8988T (cell line): ENCODE measurements around the gene ADM5.
"Not testable (repeated sequence)": the region's sequence is repeated elsewhere in the genome, so short reads cannot be mapped to it uniquely, and the experiment has no call there.

Experiments used
- DNase-seq: peaks from one replicate; pipeline ENCODE4 v3.0.0; 2011

ADM5 gene

DNA sequence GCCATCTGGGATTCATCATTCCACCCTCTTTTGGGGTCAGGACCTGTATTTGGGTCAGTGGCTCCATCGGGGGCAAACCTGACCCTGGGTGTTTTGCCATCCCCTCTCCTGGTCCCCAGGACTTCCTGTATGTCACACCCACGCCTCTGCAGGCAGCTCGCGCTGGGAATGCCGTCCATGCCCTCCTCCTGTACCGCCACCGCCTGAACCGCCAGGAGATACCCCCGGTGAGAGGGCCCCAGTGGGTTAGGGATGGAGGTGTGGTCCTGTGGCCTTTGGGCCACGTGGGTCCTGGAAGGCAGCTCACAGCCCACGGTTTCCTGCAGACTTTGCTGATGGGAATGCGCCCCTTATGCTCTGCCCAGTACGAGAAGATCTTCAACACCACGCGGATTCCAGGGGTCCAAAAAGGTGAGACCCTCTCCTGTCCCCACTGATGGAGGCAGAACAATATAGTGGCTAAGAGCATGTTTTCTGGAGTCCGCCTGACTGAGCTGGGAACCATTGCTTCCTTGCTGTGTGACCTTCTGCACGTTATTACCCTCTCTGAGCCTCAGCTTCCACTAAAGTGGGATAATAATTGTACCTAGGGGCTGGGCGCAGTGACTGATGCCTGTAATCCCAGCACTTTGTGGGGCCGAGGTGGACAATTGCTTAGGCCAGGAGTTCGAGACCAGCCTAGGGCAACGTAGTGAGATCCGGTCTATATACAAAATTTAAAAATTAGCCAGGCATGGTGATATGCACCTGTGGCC lies 15.7 kb downstream of the ADM5 start:
- no peak for DNase-seq

DNA sequence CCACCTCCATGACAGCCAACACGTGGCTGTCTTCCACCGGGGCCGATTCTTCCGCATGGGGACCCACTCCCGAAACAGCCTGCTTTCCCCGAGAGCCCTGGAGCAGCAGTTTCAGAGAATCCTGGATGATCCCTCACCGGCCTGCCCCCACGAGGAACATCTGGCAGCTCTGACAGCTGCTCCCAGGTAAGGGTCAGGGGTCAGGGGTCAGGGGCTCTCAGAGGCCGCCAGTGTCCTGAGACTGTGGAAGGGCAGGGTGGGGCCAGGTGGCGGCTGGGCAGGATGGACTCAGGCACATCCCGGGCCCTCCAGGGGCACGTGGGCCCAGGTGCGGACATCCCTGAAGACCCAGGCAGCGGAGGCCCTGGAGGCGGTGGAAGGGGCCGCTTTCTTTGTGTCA lies 16.5 kb downstream of the ADM5 start:
- no peak for DNase-seq

DNA sequence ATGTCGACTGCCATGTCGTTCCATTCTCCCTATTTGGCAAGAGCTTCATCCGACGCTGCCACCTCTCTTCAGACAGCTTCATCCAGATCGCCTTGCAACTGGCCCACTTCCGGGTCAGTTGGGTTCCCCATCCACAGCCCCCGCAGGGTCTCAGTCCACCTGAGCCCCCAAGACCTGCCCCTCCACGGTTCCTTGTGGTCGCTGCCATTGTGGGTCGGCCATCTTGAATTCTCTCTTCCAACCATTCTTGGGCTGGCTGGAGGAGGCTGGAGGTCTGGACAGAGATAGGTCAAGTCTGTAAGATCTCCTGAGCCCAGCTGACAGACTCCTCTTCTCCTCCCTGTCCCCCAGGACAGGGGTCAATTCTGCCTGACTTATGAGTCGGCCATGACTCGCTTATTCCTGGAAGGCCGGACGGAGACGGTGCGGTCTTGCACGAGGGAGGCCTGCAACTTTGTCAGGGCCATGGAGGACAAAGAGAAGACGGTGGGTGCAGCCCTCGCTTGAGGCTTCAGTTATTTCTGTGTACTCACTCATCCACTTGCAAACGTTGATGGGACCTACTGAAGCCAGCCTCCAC lies 21.1 kb downstream of the ADM5 start:
- no peak for DNase-seq

DNA sequence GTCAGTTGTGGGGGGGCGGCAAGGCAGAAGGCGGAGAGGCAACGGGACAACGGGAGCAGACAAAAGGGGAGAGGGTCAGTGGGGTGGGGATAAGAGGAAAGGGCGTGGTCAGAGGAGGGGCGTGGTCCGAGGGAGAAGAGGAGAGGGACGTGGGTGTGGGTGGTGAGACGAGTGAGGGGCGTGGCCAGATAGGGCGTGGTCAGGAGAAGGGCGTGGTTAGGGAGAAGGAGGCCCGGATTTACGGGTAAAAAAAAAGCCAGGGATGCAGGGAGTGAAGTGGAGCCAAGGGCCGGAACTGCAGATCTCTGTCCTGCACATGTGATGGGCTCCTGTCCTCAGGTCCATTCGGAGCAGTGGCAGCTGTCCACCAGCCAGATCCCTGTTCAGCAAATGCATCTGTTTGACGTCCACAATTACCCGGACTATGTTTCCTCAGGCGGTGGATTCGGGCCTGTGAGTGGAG lies 23.0 kb downstream of the ADM5 start:
- no peak for DNase-seq

DNA sequence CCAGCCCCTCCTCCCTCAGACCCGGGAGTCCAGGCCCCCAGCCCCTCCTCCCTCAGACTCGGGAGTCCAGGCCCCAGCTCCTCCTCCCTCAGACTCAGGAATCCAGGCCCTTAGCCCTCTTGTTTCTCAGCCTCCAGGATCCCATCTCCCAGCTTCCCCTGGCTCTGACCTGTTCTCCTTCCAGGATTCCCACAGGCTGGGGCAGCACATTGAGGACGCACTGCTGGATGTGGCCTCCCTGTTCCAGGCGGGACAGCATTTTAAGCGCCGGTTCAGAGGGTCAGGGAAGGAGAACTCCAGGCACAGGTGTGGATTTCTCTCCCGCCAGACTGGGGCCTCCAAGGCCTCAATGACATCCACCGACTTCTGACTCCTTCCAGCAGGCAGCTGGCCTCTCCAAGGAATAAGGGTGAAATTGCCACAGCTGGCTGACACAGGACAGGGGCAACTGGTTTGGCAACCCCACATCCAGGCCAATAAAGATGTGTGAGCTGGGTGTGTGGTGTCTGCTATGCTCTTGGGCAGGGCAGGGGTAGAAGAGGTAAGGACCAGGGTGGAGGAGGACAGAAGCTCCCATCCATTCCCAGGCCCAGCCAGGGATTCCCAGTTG lies 23.9 kb downstream of the ADM5 start:
- DNase-seq: no peak

DNA sequence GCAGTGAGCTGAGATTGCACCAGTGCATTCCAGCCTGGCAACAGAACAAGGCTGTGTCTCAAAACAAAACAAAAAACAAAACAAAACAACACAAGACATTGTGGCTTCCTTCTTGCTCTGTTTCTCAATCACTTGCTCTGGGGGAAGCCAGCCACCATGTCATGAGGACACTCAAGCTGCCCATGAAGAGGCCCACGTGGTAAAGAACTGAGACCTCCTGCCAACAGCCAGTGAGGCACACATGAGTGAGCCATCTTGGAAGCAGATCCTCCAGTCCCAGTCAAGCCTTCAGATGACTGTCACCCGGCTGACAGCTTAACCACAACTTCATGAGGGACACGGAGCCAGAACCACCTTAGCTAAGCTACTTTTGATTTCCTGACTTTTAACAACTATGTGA lies 26.8 kb downstream of the ADM5 start:
- DNase-seq: no peak

DNA sequence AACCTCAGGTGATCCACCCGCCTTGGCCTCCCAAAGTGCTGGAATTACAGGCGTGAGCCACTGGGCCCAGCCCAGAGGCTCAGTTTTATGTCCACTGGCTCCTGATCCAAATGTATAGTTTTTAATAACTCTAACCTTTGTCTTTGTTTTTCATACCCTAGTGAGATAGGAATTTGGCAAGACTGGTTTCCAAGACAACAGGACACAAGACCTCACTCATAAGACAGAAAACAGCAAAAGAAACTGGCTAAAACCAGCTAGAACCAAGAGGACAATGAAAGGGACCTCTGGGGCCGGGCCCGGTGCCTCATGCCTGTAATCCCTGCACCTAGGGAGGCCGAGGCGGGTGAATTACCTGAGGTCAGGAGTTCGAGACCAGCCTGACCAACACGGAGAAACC lies 29.1 kb downstream of the ADM5 start:
- no peak for DNase-seq

DNA sequence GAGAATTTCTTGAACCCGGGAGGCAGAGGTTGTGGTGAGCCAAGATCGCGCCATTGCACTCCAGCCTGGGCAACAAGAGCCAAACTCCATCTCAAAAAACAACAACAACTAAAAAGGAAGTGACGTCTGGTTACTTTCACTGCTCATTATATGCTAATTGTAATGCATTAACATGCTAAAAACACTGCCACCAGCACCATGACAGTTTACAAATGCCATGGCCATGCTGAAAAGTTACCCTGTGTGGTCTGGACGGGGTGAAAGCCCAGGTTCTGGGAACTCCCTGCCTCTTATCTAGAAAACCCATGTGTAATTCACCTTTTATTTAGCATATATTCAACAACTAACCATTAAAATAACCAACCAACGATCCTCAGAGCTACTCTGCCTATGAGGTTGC lies 29.6 kb downstream of the ADM5 start:
- no peak for DNase-seq

DNA sequence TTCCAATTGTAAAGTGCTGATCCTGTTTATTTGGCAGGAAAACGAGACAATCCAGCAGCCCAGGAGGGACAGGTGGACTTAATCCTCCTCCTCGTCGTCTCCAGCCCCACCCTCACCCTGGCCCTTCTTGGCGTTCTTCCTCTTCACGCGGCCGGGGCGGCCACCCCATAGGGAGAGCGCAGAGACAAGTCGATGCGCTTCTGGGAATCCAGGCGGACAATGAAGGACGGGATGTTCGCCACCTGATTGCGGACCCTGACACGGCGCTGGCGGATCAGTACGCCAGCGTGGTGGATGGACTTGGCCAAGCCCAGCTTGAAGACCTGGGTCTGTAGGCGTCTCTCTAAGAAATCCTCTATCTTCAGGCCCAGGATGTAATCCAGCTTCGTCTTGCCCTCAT lies 30.0 kb downstream of the ADM5 start:
- not testable (repeated sequence) for DNase-seq

DNA sequence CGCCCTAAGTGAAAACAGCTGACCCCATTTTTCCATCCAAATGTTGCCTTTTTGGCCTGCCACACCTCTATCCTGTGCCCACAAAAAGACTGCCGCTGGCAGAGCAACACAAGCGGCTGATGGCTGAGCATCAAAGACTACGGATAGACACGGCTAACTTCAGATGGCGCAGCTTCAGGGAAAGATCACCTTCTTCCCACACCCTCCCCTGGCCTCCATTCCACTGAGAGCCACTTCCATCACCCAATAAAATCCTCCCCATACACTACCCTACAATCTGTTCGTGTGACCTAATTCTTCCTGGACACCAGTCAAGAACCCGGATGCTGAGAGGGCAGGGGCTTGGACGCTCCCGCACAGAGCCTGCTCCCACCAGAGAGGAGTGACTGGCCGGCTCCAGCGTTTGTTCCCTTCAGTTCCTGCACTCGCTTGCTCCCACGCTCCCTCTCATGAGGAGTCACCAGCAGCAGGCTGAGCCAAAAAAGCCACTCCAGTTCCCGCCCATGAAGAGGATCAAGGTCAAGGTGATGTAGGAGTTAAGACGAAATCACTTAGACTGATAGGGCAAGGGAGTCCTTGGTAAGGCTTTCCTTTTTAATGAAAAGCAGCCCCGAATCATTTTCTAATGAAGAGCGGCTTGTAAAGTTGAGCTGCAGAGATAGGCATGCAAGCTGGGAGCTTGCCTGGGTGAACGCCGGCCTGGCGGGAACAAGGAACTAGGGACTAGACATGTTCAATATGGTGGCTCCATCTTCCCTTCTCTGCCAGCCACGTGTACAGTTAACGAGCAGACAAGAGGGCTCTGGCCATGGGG lies 38.0 kb downstream of the ADM5 start:
- no peak for DNase-seq

DNA sequence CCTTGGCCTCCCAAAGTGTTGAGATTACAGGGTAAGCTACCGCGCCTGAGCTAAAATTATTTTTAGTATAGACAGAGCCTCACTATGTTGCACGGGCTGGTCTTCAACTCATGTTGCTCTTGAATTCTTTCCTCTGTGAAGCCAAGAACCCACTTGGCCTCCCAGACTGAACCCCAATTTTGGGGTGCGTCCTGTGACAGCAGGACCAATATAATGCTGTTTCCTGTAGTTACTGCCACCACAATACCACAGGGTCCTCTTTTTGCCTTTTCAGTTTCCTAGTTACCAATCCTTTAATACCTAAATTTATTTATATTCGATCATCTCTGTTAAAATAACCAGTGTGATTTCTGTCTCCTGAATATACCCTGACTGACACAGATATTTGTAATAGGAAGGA lies 40.8 kb downstream of the ADM5 start:
- no peak for DNase-seq

DNA sequence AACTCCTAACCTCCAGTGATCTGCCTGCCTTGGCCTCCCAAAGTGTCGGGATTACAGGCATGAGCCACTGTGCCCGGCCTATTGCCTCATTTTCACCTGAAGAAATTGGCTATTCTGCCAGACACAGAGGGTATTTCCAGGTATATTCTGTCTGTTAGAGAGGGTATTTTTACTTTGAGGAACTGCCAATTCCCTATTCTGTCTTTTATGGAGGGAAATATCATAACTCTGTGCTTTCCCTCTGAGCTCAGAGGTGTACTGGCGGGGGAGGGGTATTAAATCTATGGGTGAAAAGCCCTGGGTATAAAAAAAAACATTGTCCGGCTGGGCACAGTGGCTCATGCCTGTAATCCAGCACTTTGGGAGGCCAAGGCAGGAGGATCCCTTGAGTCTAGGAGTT lies 48.9 kb downstream of the ADM5 start:
- DNase-seq: no peak

DNA sequence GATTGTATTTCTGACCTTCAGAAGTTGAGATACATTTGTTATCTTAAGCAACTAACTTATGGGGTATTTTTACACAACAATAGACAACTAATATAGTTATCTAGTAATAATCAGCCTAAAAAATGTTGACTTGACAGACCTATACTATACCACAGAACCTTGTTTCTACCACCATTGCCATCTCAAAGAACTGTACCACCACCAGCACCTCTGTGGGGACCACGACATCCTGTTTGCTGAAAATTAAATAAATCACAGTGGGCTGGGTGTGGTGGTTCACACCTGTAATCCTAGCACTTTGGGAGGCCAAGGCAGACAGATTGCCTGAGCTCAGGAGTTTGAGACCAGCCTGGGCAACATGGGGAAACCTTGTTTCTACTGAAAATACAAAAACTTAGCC lies 49.7 kb downstream of the ADM5 start:
- DNase-seq: no peak

DNA sequence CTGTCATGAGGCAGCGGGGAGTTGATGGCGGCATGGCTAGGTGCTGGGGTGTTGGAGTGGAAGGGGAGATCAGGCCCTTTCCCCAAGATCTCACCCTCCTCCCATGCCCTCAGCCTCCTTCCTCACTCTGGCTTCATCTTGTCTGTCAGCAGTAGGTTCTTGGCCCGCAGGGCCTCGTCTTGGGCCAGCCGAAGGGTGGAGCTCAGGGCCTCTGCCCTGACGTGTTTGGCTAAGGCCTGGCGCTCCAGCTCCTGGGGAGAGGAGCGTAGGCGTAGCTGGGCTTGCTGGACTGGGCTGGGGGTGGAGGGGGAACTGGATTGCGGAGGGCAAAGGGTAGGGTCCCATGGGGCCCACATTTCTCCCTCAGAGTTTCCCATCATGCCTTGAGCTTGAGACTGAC lies 50.5 kb downstream of the ADM5 start:
- no peak for DNase-seq
